SH-SY5Y (cell line): ENCODE data around the gene AANAT.

Source experiments
- GATA2 ChIP-seq: IDR thresholded peaks from 2 replicates; pipeline ENCODE4 v1.6.1; 2011; ENCODE audit warnings: mild to moderate bottlenecking, low read depth, low read length
- GATA3 ChIP-seq: IDR thresholded peaks from 2 replicates; pipeline ENCODE4 v1.6.1; 2011; ENCODE audit warnings: low read depth, mild to moderate bottlenecking, low read length, moderate library complexity

GRCh38 chr17:76433693-76434092, 33.7 kb upstream of the AANAT start:
- no peak for TF ChIP-seq GATA2
- TF ChIP-seq GATA3: no peak
